Neuronal stem cell (in vitro differentiated cells): Measurements from ENCODE around the gene CATSPER3.

Experiments
- DNase-seq: peaks from one replicate; pipeline ENCODE4 v3.0.0-alpha.2; 2013; ENCODE audit warnings: low spot score
- H2AFZ ChIP-seq: one replicate; pipeline ENCODE4 v1.6.1; 2013; ENCODE audit warnings: mild to moderate bottlenecking, low read length, inconsistent platforms
- H2AK5ac ChIP-seq: 2 replicates; pipeline ENCODE4 v1.6.1; 2013; ENCODE audit warnings: low read depth, mild to moderate bottlenecking, inconsistent platforms, low read length, moderate library complexity, mixed read lengths
- H2BK120ac ChIP-seq: 2 replicates; pipeline ENCODE4 v1.6.1; 2013; ENCODE audit warnings: low read depth, mild to moderate bottlenecking, inconsistent platforms, low read length, moderate library complexity, mixed read lengths
- H2BK12ac ChIP-seq: one replicate; pipeline ENCODE4 v1.6.1; 2013; ENCODE audit warnings: low read length, inconsistent platforms
- H2BK15ac ChIP-seq: 2 replicates; pipeline ENCODE4 v1.6.1; 2013; ENCODE audit warnings: mild to moderate bottlenecking, low read length, inconsistent platforms, mixed read lengths
- H2BK5ac ChIP-seq: one replicate; pipeline ENCODE4 v1.6.1; 2013; ENCODE audit warnings: inconsistent platforms, mild to moderate bottlenecking, low read length, moderate library complexity
- H3K14ac ChIP-seq: one replicate; pipeline ENCODE4 v1.6.1; 2013; ENCODE audit warnings: low read length, inconsistent platforms
- H3K18ac ChIP-seq: 2 replicates; pipeline ENCODE4 v1.6.1; 2013; ENCODE audit warnings: low read length, inconsistent platforms
- H3K23ac ChIP-seq: 2 replicates; pipeline ENCODE4 v1.6.1; 2013; ENCODE audit warnings: low read depth, mild to moderate bottlenecking, mixed read lengths, low read length, inconsistent platforms; ENCODE audit not compliant: poor library complexity
- H3K27ac ChIP-seq: replicated peaks from 3 replicates; pipeline ENCODE4 v1.5.1; 2013; ENCODE audit warnings: low read length, inconsistent platforms
- H3K27me3 ChIP-seq, 3 experiments: 2 replicates each; pipeline ENCODE4 v1.6.1; 2013; ENCODE audit warnings: low read length in 3 of 3, mild to moderate bottlenecking in 2 of 3, inconsistent platforms in 1 of 3, low read depth in 1 of 3, mixed read lengths in 1 of 3, moderate library complexity in 1 of 3; ENCODE audit not compliant: control insufficient read depth in 3 of 3, insufficient read depth in 3 of 3
- H3K36me3 ChIP-seq, 2 donors: replicated peaks in 1 of 2; 2 replicates each; pipeline ENCODE4 v1.6.1; 2013; ENCODE audit warnings: low read length in 2 of 2; ENCODE audit not compliant: control insufficient read depth in 2 of 2, insufficient read depth in 2 of 2
- H3K4ac ChIP-seq: 2 replicates; pipeline ENCODE4 v1.6.1; 2013; ENCODE audit warnings: inconsistent platforms, mild to moderate bottlenecking, low read length, moderate library complexity
- H3K4me1 ChIP-seq, 2 donors: 1 replicate in 1 of 2; 2 replicates in 1 of 2; pipeline ENCODE4 v1.6.1; 2013; ENCODE audit warnings: low read length in 2 of 2, low read depth in 1 of 2; ENCODE audit not compliant: control insufficient read depth in 2 of 2, insufficient read depth in 1 of 2
- H3K4me2 ChIP-seq: one replicate; pipeline ENCODE4 v1.6.1; 2013; ENCODE audit warnings: mild to moderate bottlenecking, low read length, inconsistent platforms; ENCODE audit not compliant: insufficient read depth, poor library complexity, severe bottlenecking
- H3K4me3 ChIP-seq, 2 donors: 2 replicates each; pipeline ENCODE4 v1.5.1; 2013; ENCODE audit warnings: low read length in 2 of 2, mild to moderate bottlenecking in 2 of 2, inconsistent platforms in 1 of 2, moderate library complexity in 1 of 2
- H3K79me1 ChIP-seq: one replicate; pipeline ENCODE4 v1.6.1; 2013; ENCODE audit warnings: low read depth, mild to moderate bottlenecking, inconsistent platforms, low read length, moderate library complexity
- H3K9ac ChIP-seq: one replicate; pipeline ENCODE4 v1.6.1; 2013; ENCODE audit warnings: mild to moderate bottlenecking, low read depth, low read length, inconsistent platforms; ENCODE audit not compliant: poor library complexity
- H3K9me3 ChIP-seq, 2 donors: replicated peaks in 1 of 2; 2 replicates each; pipeline versions ENCODE3 to v1.6.1; 2013; ENCODE audit warnings: low read length in 2 of 2, mild to moderate bottlenecking in 2 of 2, inconsistent platforms in 1 of 2, low read depth in 1 of 2, mixed read lengths in 1 of 2, moderate library complexity in 1 of 2; ENCODE audit not compliant: control insufficient read depth in 2 of 2, insufficient read depth in 1 of 2
- H4K8ac ChIP-seq: one replicate; pipeline ENCODE4 v1.6.1; 2013; ENCODE audit warnings: low read depth, mild to moderate bottlenecking, inconsistent platforms, low read length, moderate library complexity
- H4K91ac ChIP-seq: one replicate; pipeline ENCODE4 v1.6.1; 2013; ENCODE audit warnings: low read length, low read depth, mild to moderate bottlenecking, inconsistent platforms; ENCODE audit not compliant: poor library complexity
- WGBS, 2 donors: extraction: QIAGEN DNeasy Blood & Tissue Kit; methylation state at CpG; one replicate each; pipeline ENCODE4 v1.1.7; 2013; ENCODE audit warnings: missing lambda C conversion rate in 2 of 2, mixed read lengths in 1 of 2; ENCODE audit not compliant: insufficient read length in 2 of 2, insufficient replicate concordance in 1 of 2; ENCODE audit errors: extremely low coverage in 2 of 2; 5-methylcytosine and 5-hydroxymethylcytosine counted together

The CATSPER3 gene

DNA sequence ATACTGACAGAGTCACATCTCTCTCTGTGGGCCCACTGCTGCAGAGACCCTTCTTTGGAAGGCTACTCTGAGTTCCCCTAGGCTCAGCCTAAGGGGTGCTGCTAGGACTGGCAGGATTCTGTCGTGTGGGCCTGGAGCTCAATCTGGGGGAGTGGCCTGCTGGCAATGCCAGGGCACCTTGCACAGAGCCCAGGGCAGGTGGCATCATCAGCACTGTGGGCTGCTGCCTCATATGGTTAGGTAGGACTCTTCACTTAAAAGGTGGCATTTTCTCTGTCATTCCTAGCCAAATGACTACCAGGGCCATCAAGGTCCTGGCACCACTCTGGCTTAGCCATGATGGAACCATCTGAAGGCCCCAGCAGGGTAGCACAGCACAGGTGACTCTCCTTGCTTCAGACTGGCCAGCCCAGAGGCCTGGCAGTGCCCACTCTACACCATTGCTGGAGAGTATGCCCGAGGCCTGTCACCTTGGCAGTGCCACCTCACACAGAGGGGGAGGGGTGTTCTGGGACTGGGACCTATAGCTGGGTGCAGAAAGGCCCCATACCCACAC is 44.4 kb downstream of the CATSPER3 start:
- Histone ChIP-seq H3K4me3 (no peak overlapping the region), H2BK5ac (no peak overlapping the region), H3K27ac (no peak overlapping the region), H3K4ac (no peak overlapping the region), H3K4me2 (no peak overlapping the region), H4K8ac (no peak overlapping the region), H3K18ac (no peak overlapping the region), H2BK120ac (no peak overlapping the region), H3K9me3 (no peaks in the 10 kb centered on the region), H3K4me1 (peaks cover 0 to 1% of the 10 kb centered on the region in 2 donors), H4K91ac (no peak overlapping the region), H2BK15ac (no peak overlapping the region), H3K27me3 (peaks cover 0 to 14% (median 0%) of the 10 kb centered on the region in 3 experiments), H2BK12ac (no peak overlapping the region), H3K9ac (peak overlapping the region; percentile 39), H2AK5ac (no peak overlapping the region), H3K14ac (no peak overlapping the region), H3K36me3 (no peaks in the 10 kb centered on the region), H3K23ac (no peak overlapping the region), H3K79me1 (no peaks in the 10 kb centered on the region), H2AFZ (no peak overlapping the region)
- no CpG with 5 or more reads among the region's 2 CpGs for WGBS, 2 donors
- no peak for DNase-seq

DNA sequence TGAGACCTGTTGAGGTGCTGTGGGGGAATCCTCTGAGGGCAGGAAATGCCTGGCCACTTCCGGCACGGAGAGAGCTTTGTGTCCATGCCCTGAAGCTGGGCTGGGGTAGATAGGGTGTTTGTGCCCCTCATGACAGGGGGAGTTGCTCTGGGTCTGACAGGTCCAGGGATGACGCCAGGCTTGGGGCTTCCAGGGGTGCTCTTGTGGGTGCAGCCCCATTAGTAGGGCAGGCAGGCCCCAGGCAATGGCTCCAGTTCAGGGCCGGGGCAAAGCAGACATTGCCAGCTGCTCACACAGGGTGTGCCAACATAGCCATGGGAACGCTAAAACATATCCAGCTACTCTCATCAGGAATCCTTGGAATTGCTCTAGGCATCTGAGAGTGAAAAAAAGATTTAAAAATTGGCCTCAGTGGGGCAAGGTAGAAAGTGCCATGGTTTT is 45.3 kb downstream of the CATSPER3 start:
- no peak overlapping the region for H3K9ac ChIP-seq
- H3K27ac ChIP-seq = no peak overlapping the region
- H2BK5ac ChIP-seq = no peak overlapping the region
- H2AK5ac ChIP-seq = no peak overlapping the region
- no peak overlapping the region for H3K4me2 ChIP-seq
- H3K23ac ChIP-seq = no peak overlapping the region
- H3K14ac ChIP-seq = peak overlapping the region; percentile 58
- H3K79me1 ChIP-seq = no peaks in the 10 kb centered on the region
- no peak overlapping the region for H3K18ac ChIP-seq
- H2BK15ac ChIP-seq = no peak overlapping the region
- no peak overlapping the region for H4K8ac ChIP-seq
- H2AFZ ChIP-seq = no peak overlapping the region
- no peaks in the 10 kb centered on the region for H3K36me3 ChIP-seq
- no CpG with 5 or more reads among the region's 5 CpGs for WGBS, 2 donors
- no peak overlapping the region for H4K91ac ChIP-seq
- no peak overlapping the region for H3K4ac ChIP-seq
- H2BK120ac ChIP-seq = no peak overlapping the region
- no peaks in the 10 kb centered on the region for H3K9me3 ChIP-seq
- peaks cover 0 to 14% (median 0%) of the 10 kb centered on the region in 3 experiments for H3K27me3 ChIP-seq
- no peak overlapping the region for H3K4me3 ChIP-seq
- no peak overlapping the region for H2BK12ac ChIP-seq
- no peak for DNase-seq
- peaks cover 0 to 1% of the 10 kb centered on the region in 2 donors for H3K4me1 ChIP-seq

DNA sequence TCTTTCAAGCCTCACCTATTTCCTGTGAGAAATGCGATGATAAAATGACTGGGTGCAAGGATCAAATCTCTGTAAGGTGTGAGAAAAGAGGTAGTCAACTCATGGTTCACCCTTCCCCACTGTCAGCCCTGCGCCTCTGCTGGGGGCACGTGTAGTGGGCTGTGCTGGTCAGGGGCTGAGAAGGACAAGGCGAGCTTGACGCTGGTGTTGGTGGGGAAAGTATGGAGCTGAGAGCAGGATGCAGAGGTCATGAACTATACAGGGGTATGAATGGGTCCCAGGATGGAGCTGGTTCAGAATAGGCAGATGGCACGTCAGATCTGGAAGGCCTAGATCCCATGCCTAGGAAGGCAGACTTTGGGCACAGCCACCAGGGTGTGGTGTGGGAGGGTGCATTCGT is 45.7 kb downstream of the CATSPER3 start:
- peaks cover 0 to 15% (median 0%) of the 10 kb centered on the region in 3 experiments for H3K27me3 ChIP-seq
- no peak overlapping the region for H3K9ac ChIP-seq
- no peak overlapping the region for H2BK120ac ChIP-seq
- H3K36me3 ChIP-seq = no peaks in the 10 kb centered on the region
- no peak overlapping the region for H3K27ac ChIP-seq
- H3K14ac ChIP-seq = peak overlapping the region; percentile 15
- H3K23ac ChIP-seq = no peak overlapping the region
- H3K79me1 ChIP-seq = no peaks in the 10 kb centered on the region
- H3K4me2 ChIP-seq = no peak overlapping the region
- no peak overlapping the region for H4K8ac ChIP-seq
- H2BK15ac ChIP-seq = no peak overlapping the region
- no peaks in the 10 kb centered on the region for H3K9me3 ChIP-seq
- no peak overlapping the region for H2BK5ac ChIP-seq
- peaks cover 0 to 1% of the 10 kb centered on the region in 2 donors for H3K4me1 ChIP-seq
- no peak overlapping the region for H2BK12ac ChIP-seq
- peak overlapping the region; percentile 28 for H4K91ac ChIP-seq
- no CpG with 5 or more reads among the region's 7 CpGs for WGBS, 2 donors
- H3K4me3 ChIP-seq = no peak overlapping the region
- H3K4ac ChIP-seq = no peak overlapping the region
- no peak overlapping the region for H2AFZ ChIP-seq
- no peak overlapping the region for H2AK5ac ChIP-seq
- H3K18ac ChIP-seq = no peak overlapping the region
- no peak for DNase-seq

DNA sequence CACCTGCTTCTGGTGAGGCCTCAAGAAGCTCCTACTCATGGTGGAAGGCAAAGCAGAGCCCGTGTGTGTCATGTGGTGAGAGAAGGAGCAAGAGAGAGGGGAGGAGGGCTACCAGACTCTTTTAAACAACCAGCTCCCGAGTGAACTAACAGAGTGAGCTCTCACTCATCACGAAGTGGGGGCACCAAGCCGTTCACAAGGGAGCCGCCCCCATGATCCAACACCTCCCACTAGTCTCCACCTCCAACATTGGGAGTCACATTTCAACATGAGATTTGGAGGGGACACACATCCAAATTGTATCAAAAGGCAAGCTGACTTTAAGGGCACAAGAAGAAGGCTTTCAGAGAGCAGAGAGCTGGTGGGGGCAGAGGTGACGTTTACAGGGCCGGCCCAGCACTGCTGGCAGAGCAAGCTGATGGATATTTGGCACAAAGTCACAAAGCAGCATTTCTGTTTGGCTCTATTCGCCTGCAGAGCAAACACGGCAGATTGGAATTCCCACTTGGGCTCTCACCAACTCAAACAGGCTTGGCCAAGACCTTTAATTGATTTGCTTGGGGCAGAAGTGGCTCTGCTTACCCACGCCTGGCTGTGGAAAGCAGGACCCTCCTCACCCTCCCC is 46.4 kb downstream of the CATSPER3 start:
- Histone ChIP-seq H4K91ac (no peak overlapping the region), H3K9ac (no peak overlapping the region), H3K23ac (no peak overlapping the region), H3K4ac (no peak overlapping the region), H3K4me2 (no peak overlapping the region), H3K27ac (no peak overlapping the region), H3K27me3 (peaks cover 0 to 20% (median 0%) of the 10 kb centered on the region in 3 experiments), H3K36me3 (no peaks in the 10 kb centered on the region), H2BK12ac (no peak overlapping the region), H3K9me3 (no peaks in the 10 kb centered on the region), H3K14ac (no peak overlapping the region), H2BK5ac (no peak overlapping the region), H2AK5ac (no peak overlapping the region), H3K79me1 (no peaks in the 10 kb centered on the region), H2AFZ (no peak overlapping the region), H3K18ac (no peak overlapping the region), H3K4me1 (peaks cover 0 to 1% of the 10 kb centered on the region in 2 donors), H4K8ac (no peak overlapping the region), H2BK15ac (no peak overlapping the region), H2BK120ac (no peak overlapping the region), H3K4me3 (no peak overlapping the region)
- no peak for DNase-seq
- no CpG with 5 or more reads among the region's 10 CpGs for WGBS, 2 donors
